Measurements from ENCODE around the gene GOLT1B.

The GOLT1B gene

DNA sequence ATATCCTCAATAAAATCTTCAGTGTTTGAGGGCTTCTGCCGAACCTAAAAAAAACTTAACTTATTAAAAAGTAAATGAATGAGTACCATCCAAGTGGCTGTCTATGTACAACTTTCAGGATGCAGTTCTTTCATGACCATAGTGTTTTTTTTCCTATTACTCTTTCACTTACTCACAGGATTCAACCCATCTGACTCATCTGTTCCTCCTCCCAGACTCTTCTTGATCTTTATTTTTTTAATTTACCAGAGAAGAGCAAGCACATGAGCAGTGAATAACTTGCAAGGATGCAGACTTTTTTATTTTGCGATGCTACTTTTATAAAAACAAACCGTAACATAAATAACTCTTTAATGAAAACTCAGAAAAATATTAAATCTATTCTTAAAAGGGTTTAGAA is 24.6 kb upstream of the GOLT1B start:
- TF ChIP-seq, protein P1, sequence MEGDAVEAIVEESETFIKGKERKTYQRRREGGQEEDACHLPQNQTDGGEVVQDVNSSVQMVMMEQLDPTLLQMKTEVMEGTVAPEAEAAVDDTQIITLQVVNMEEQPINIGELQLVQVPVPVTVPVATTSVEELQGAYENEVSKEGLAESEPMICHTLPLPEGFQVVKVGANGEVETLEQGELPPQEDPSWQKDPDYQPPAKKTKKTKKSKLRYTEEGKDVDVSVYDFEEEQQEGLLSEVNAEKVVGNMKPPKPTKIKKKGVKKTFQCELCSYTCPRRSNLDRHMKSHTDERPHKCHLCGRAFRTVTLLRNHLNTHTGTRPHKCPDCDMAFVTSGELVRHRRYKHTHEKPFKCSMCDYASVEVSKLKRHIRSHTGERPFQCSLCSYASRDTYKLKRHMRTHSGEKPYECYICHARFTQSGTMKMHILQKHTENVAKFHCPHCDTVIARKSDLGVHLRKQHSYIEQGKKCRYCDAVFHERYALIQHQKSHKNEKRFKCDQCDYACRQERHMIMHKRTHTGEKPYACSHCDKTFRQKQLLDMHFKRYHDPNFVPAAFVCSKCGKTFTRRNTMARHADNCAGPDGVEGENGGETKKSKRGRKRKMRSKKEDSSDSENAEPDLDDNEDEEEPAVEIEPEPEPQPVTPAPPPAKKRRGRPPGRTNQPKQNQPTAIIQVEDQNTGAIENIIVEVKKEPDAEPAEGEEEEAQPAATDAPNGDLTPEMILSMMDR (IDR thresholded peaks at IDR 0.05) = no peak

DNA sequence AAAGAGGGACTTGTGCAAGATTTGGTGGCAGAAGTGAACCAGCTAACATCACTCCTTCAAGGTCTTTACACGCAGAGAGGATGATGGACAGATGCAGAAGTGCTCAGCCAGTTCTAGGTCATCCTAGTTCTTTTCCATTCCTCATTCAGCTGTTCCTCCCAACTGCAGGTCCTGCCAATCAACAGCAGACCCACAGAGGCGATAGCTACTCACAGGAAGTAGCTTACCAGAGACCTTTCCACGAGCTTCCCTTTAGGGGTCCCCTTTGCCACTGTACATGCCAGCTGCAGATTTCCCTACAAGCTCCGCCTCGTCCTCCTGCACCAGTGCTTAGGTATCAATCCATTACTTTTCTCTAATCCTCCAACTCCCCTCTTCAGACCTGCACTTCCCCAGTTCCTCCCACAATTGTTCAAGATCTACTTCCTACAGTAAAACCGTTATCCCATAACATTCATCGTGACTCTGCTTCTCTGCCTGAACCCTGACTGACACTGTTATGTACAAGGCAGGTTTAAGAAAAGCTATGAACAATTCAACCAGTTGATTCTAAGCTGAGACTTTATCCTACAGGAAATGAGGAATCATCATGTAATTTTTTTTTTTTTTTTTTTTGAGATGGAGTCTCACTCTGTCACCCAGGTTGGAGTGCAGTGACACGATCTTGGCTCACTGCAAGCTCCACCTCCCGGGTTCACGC is 22.7 kb upstream of the GOLT1B start:
- TF ChIP-seq, protein P1 (IDR thresholded peaks at IDR 0.05) = no peak

DNA sequence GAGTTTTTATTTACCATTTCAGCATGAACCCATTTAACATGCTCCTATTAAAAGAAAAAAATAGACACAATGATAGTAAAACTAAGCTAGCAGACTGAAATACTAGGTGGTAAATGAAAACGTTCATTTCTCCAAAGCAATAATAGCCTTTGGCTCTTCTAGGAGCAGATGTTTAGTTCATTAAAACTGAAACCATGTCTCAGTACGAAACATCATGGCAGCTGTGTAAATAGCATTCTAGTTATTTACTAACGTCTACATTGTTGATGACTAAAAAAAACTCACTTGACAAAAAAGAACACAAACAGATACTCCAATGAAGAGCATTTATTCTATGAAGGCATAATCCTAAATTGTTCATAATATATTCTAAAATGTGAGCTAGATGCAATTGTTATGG is 18.1 kb upstream of the GOLT1B start:
- TF ChIP-seq, protein P1 (IDR thresholded peaks at IDR 0.05) = no peak

DNA sequence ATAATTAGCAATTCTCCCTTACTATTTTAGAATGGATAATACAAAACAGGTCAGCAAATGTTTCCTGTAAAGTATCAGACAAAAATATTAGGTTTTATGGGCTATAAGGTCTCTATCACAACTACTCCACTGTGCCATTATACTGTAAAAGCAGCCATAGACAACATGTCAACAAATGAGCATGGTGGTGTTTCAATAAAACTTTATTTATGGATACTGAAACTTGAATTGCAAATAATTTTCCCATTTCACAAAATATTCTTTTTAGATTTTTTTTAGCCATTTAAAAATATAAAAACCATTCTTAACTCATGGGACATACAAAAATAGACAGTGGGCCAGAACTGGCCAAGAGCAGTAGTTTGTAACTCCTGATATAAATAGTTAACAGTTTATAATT is 15.6 kb upstream of the GOLT1B start:
- TF ChIP-seq, protein P1 (IDR thresholded peaks at IDR 0.05) = no peak

DNA sequence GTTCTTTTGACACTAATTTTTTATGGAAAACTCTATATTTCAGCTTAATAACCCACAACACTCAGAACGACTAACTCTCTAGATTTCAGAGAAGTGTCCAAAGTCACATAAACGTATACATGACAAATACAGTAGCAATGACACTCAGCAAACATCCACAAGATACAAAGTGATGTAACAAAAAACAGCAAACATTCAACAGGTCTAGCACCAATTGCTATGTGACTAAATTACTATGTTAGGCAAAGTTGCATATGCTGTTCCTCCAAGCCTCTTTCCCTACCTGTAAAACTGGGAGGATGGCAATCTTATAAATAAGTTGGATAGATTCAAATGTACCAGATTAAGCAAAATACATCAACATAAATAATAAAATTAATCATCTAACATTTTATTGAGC is 1.8 kb upstream of the GOLT1B start:
- TF ChIP-seq, protein P1 (IDR thresholded peaks at IDR 0.05) = no peak

DNA sequence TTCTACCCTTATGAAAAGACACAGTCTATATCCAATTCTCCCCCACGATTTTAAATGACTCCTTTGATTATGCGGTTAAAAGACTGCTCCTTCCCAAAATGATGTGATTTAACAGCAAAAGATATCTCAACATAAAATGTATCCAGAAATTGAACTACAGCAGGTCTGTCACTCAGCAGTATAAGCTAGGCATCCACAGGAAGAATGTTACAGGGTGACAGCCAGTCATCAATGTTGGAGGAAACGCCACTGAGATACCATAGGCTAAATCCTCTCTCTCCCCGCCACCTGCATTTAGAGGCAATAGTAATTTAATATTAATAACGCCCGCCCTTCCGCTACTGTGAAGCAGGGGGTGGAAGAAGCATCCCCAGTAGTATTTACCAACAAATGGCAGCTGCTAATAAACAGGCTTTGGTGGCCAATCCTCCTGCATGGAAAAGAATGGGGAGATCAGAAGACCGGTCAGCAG is 767 bp upstream of the GOLT1B start:
- TF ChIP-seq, protein P1 (IDR thresholded peaks at IDR 0.05) = no peak

DNA sequence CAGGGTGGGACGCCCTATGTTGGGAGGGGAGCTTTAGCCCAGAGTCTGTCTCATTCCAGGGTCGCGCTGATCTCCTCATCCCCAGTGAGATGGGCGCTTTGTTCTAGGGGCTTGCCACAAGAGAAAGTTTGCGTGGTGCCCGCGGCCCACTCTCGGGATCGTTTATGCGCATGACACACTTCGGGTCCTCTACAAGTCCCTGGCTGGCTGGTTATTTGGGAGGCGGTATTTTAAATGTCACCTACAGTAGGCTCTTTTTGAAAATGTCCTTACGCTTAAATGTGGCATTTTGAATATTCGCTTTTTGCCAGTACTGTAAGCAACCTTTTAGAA is 541 bp downstream of the GOLT1B start:
- TF ChIP-seq, protein P1 (IDR thresholded peaks at IDR 0.05) = no peak

DNA sequence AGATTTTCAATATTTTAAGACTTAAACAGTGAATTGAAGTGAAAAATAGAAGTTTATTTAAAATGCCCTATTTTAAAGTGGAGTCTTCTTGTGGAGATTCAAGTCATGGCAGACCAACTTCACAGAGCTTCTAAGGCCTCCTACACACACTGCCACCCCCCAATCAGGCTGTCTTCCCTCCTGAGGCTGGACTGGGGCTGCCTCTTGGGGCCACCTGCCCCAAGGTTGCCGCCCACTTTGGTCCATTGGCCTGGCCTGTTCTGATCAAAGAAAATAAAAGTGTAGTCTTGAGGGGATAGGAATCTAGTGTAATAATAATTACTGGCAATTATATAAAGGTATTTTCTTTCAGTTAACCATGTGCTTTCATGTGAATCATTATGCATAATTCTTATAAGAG is 1.3 kb downstream of the GOLT1B start:
- TF ChIP-seq, protein P1 (IDR thresholded peaks at IDR 0.05) = no peak

Measured in LNCAP (cell line).